Measurements from ENCODE around the gene PRDX1. TPM values are rescaled to one million over a fixed set of nuclear protein-coding genes. Genes with fewer than 3 reads are reported as not detected.

Gene PRDX1
- total RNA-seq = 436 and 444 TPM in 2 replicates

GRCh38 chr1:45521413-45522323 is at the start of gene PRDX1:
Gene PRDX1, minus strand, starts transcription at chr1:45521884. Its CDS starts 2,841 bp downstream, at chr1:45519043.

GRCh38 chr1:45550401-45551351 is 29.0 kb upstream of the PRDX1 start, which contains the start of gene AKR1A1:
Gene AKR1A1, plus strand, starts transcription at chr1:45550826. Its CDS starts 10,969 bp downstream, at chr1:45561795.

GRCh38 chr1:45490626-45491486 is 30.8 kb downstream of the PRDX1 start, which contains the start of gene TESK2:
Gene TESK2, minus strand, starts transcription at chr1:45491163. Its CDS starts 33,378 bp downstream, at chr1:45457785.

Other genes starting within 250 kb of the PRDX1 start
- 0.32 and 0.39 TPM in 2 replicates for gene HPDL, start 195.0 kb downstream of the PRDX1 start, total RNA-seq
- gene TOE1, start 181.7 kb downstream of the PRDX1 start, total RNA-seq = 7.4 and 8.4 TPM in 2 replicates
- 9.4 and 12.4 TPM in 2 replicates for gene MUTYH, start 181.4 kb downstream of the PRDX1 start, total RNA-seq
- 4.6 and 5.6 TPM in 2 replicates for gene TESK2, start 30.7 kb downstream of the PRDX1 start, total RNA-seq
- 1.3 and 1.7 TPM in 2 replicates for gene CCDC163, start 21.8 kb downstream of the PRDX1 start, total RNA-seq
- gene MMACHC, start 21.6 kb downstream of the PRDX1 start, total RNA-seq = 3.7 and 4.9 TPM in 2 replicates
- 94.7 and 102 TPM in 2 replicates for gene AKR1A1, start 28.9 kb upstream of the PRDX1 start, total RNA-seq
- 35.4 and 37.4 TPM in 2 replicates for gene NASP, start 62.2 kb upstream of the PRDX1 start, total RNA-seq
- gene CCDC17, start 102.2 kb upstream of the PRDX1 start, total RNA-seq = 1.4 and 1.5 TPM in 2 replicates
- 99.4 and 116 TPM in 2 replicates for gene GPBP1L1, start 164.6 kb upstream of the PRDX1 start, total RNA-seq
- 16.1 and 19.5 TPM in 2 replicates for gene TMEM69, start 166.3 kb upstream of the PRDX1 start, total RNA-seq
- gene IPP, start 228.8 kb upstream of the PRDX1 start, total RNA-seq = 14.1 and 18.8 TPM in 2 replicates

Measured in articular chondrocyte of knee joint (primary cell).